PC-3 (cell line): ENCODE measurements around the gene KRTAP10-10.

Experiments used
- EZH2 ChIP-seq: fragments of 300-600 bp; sonication (generic); IDR thresholded peaks from one replicate; pipeline ENCODE4 v1.6.1; 2017; ENCODE audit warnings: antibody characterized with exemption, mild to moderate bottlenecking, low read length; ENCODE audit not compliant: unreplicated experiment
- TF ChIP-seq, protein P1 (sequence below): fragments of 300-600 bp; sonication (generic); conservative IDR thresholded peaks from 2 replicates; pipeline ENCODE4 v1.5.1; 2017; ENCODE audit warnings: antibody characterized with exemption, low read depth, mild to moderate bottlenecking, low read length

DNA sequence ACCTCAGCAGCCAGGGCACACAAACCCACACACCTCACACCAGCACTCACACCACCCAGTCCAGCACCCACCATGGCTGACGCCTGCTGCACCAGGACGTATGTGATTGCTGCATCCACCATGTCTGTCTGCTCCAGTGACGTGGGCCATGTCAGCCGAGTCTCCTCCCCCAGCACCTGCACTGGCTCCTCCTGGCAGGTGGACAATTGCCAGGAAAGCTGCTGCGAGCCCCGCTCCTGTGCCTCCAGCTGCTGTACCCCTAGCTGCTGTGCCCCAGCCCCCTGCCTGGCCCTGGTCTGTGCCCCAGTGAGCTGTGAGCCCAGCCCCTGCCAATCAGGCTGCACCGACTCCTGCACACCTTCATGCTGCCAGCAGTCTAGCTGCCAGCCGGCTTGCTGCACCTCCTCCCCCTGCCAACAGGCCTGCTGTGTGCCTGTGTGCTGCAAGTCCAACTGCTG is 25.1 kb upstream of the KRTAP10-10 start, which contains the start of gene KRTAP10-8:
- TF ChIP-seq, protein P1, sequence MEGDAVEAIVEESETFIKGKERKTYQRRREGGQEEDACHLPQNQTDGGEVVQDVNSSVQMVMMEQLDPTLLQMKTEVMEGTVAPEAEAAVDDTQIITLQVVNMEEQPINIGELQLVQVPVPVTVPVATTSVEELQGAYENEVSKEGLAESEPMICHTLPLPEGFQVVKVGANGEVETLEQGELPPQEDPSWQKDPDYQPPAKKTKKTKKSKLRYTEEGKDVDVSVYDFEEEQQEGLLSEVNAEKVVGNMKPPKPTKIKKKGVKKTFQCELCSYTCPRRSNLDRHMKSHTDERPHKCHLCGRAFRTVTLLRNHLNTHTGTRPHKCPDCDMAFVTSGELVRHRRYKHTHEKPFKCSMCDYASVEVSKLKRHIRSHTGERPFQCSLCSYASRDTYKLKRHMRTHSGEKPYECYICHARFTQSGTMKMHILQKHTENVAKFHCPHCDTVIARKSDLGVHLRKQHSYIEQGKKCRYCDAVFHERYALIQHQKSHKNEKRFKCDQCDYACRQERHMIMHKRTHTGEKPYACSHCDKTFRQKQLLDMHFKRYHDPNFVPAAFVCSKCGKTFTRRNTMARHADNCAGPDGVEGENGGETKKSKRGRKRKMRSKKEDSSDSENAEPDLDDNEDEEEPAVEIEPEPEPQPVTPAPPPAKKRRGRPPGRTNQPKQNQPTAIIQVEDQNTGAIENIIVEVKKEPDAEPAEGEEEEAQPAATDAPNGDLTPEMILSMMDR, result no peak
- no peak for TF ChIP-seq EZH2
